ENCODE data around the gene CCSER2. TPM values are rescaled to one million over a fixed set of nuclear protein-coding genes. Genes with fewer than 3 reads are reported as not detected.

CCSER2 gene
- total RNA-seq, 1 donor from 2014 or later = 16.4 TPM

- DNase-seq (ENCODE audit: low read depth, low spot score) = no peak
Measured at GRCh38 chr10:84543948-84544347, 215.6 kb downstream of the CCSER2 start.

- no peak for DNase-seq (ENCODE audit: low read depth, low spot score)
Measured at GRCh38 chr10:84545651-84546050, 217.3 kb downstream of the CCSER2 start.

GRCh38 chr10:84546609-84547008 is 218.2 kb downstream of the CCSER2 start:
- DNase-seq (ENCODE audit: low read depth, low spot score) = no peak

GRCh38 chr10:84547616-84548015 is 219.2 kb downstream of the CCSER2 start:
- DNase-seq (ENCODE audit: low read depth, low spot score) = no peak

- no peak for DNase-seq (ENCODE audit: low read depth, low spot score)
Measured at GRCh38 chr10:84548869-84549268, 220.5 kb downstream of the CCSER2 start.

GRCh38 chr10:84549368-84550165 is 221.2 kb downstream of the CCSER2 start:
- DNase-seq (ENCODE audit: low read depth, low spot score) = no peak

- DNase-seq (ENCODE audit: low read depth, low spot score) = no peak
Measured at GRCh38 chr10:84550756-84551436, 222.5 kb downstream of the CCSER2 start.

- DNase-seq (ENCODE audit: low read depth, low spot score) = no peak
Measured at GRCh38 chr10:84551437-84552120, 223.2 kb downstream of the CCSER2 start.

- no peak for DNase-seq (ENCODE audit: low read depth, low spot score)
Measured at GRCh38 chr10:84552478-84552877, 224.1 kb downstream of the CCSER2 start.

- no peak for DNase-seq (ENCODE audit: low read depth, low spot score)
Measured at GRCh38 chr10:84562592-84562991, 234.2 kb downstream of the CCSER2 start.

GRCh38 chr10:84563355-84563754 is 235.0 kb downstream of the CCSER2 start:
- DNase-seq (ENCODE audit: low read depth, low spot score) = no peak

- no peak for DNase-seq (ENCODE audit: low read depth, low spot score)
Measured at GRCh38 chr10:84563868-84564267, 235.5 kb downstream of the CCSER2 start.

GRCh38 chr10:84565881-84566582 is 237.6 kb downstream of the CCSER2 start:
- DNase-seq (ENCODE audit: low read depth, low spot score) = no peak

- no peak for DNase-seq (ENCODE audit: low read depth, low spot score)
Measured at GRCh38 chr10:84567133-84567532, 238.7 kb downstream of the CCSER2 start.

Other genes starting within 250 kb of the CCSER2 start
- 196 and 203 TPM in 2 replicates for gene GHITM, start 189.1 kb upstream of the CCSER2 start, total RNA-seq
- gene GPR15LG, start 154.8 kb upstream of the CCSER2 start, total RNA-seq = not detected in 2 replicates
- not detected in 2 replicates for gene CDHR1, start 134.1 kb upstream of the CCSER2 start, total RNA-seq
- not detected in 2 replicates for gene LRIT2, start 103.0 kb upstream of the CCSER2 start, total RNA-seq
- gene LRIT1, start 87.0 kb upstream of the CCSER2 start, total RNA-seq = not detected in 2 replicates
- gene RGR, start 83.5 kb upstream of the CCSER2 start, total RNA-seq = not detected in 2 replicates

All from pulmonary artery endothelial cell (primary cell).